MM.1S (cell line): ENCODE measurements around the gene CACNA2D1.

Experiments used
- DNase-seq: peaks from one replicate; pipeline ENCODE4 v3.0.0-alpha.2; 2015
- H2AFZ ChIP-seq: fragments of 300-600 bp; sonication (generic); 2 replicates; pipeline ENCODE4 v1.6.0; 2016; ENCODE audit warnings: antibody characterized with exemption, low read length
- H3F3A ChIP-seq: fragments of 300-600 bp; sonication (generic); 2 replicates; pipeline ENCODE4 v1.6.1; 2016; ENCODE audit warnings: mild to moderate bottlenecking, antibody characterized with exemption, low read length, moderate library complexity, mixed read lengths; ENCODE audit not compliant: insufficient read depth
- H3K27ac ChIP-seq: fragments of 300-600 bp; sonication (generic); 2 replicates; pipeline ENCODE4 v1.5.1; 2016; ENCODE audit warnings: mild to moderate bottlenecking, low read length
- H3K27me3 ChIP-seq: fragments of 300-600 bp; sonication (generic); replicated peaks from 2 replicates; pipeline ENCODE4 v1.6.0; 2016; ENCODE audit warnings: low read length; ENCODE audit not compliant: insufficient read depth
- H3K36me3 ChIP-seq: fragments of 300-600 bp; sonication (generic); replicated peaks from 2 replicates; pipeline ENCODE4 v1.6.1; 2016; ENCODE audit warnings: mild to moderate bottlenecking, low read length, mixed read lengths; ENCODE audit not compliant: insufficient read depth
- H3K4me1 ChIP-seq: fragments of 300-600 bp; sonication (generic); 2 replicates; pipeline ENCODE4 v1.6.1; 2016; ENCODE audit warnings: low read length, mixed read lengths
- H3K4me2 ChIP-seq: fragments of 300-600 bp; sonication (generic); 2 replicates; pipeline ENCODE4 v1.6.0; 2016; ENCODE audit warnings: low read depth, low read length
- H3K4me3 ChIP-seq: fragments of 300-600 bp; sonication (generic); 2 replicates; pipeline ENCODE4 v1.5.1; 2016; ENCODE audit warnings: low read length, mixed read lengths
- H3K79me2 ChIP-seq: fragments of 300-600 bp; sonication (generic); 2 replicates; pipeline ENCODE4 v1.6.1; 2016; ENCODE audit warnings: mixed run types, low read length, mixed read lengths
- H3K9ac ChIP-seq: fragments of 300-600 bp; sonication (generic); 2 replicates; pipeline ENCODE4 v1.6.1; 2016; ENCODE audit warnings: low read length, mixed read lengths
- H3K9me2 ChIP-seq: fragments of 300-600 bp; sonication (generic); replicated peaks from 2 replicates; pipeline ENCODE4 v1.6.1; 2016; ENCODE audit warnings: mild to moderate bottlenecking, low read length, mixed read lengths; ENCODE audit not compliant: insufficient read depth
- H3K9me3 ChIP-seq: fragments of 300-600 bp; sonication (generic); replicated peaks from 2 replicates; pipeline ENCODE4 v1.6.1; 2016; ENCODE audit warnings: mild to moderate bottlenecking, low read length, mixed read lengths; ENCODE audit not compliant: insufficient read depth
- H4K20me1 ChIP-seq: fragments of 300-600 bp; sonication (generic); 2 replicates; pipeline ENCODE4 v1.6.1; 2016; ENCODE audit warnings: mild to moderate bottlenecking, low read length, moderate library complexity, mixed read lengths; ENCODE audit not compliant: insufficient read depth
- CTCF ChIP-seq: fragments of 300-600 bp; sonication (generic); IDR thresholded peaks from 2 replicates; pipeline ENCODE4 v1.5.1; 2016; ENCODE audit warnings: antibody characterized with exemption, low read length, mixed read lengths
- EZH2 ChIP-seq: fragments of 300-600 bp; sonication (generic); optimal IDR thresholded peaks from 2 replicates; pipeline ENCODE3; 2017; ENCODE audit warnings: low read depth, mild to moderate bottlenecking, antibody characterized with exemption, low read length, mixed read lengths
- EZH2phosphoT487 ChIP-seq: fragments of 300-600 bp; sonication (generic); IDR thresholded peaks from 2 replicates; pipeline ENCODE4 v1.6.1; 2018; ENCODE audit warnings: antibody characterized with exemption, low read length

CACNA2D1 gene

GRCh38 chr7:82423446-82423845, 20.1 kb downstream of the CACNA2D1 start:
- Histone ChIP-seq H4K20me1 (no peaks in the 10 kb centered on the region), H3F3A (no peaks in the 10 kb centered on the region), H3K36me3 (no peaks in the 10 kb centered on the region), H3K4me2 (no peak overlapping the region), H3K4me1 (0 out of 2 replicates have a peak, but pooled peaks cover 2% of the 10 kb centered on the region), H3K79me2 (no peaks in the 10 kb centered on the region), H3K9me3 (no peaks in the 10 kb centered on the region), H3K4me3 (no peak overlapping the region), H2AFZ (no peak overlapping the region), H3K27me3 (no peaks in the 10 kb centered on the region), H3K9me2 (no peaks in the 10 kb centered on the region), H3K27ac (no peak overlapping the region), H3K9ac (no peak overlapping the region)
- no peak for TF ChIP-seq EZH2
- no peak for DNase-seq

- Histone ChIP-seq H2AFZ (no peak overlapping the region), H3K79me2 (no peaks in the 10 kb centered on the region), H3F3A (no peaks in the 10 kb centered on the region), H3K9ac (no peak overlapping the region), H4K20me1 (no peaks in the 10 kb centered on the region), H3K27me3 (no peaks in the 10 kb centered on the region), H3K36me3 (no peaks in the 10 kb centered on the region), H3K4me1 (no peaks in the 10 kb centered on the region), H3K4me2 (no peak overlapping the region), H3K9me3 (no peaks in the 10 kb centered on the region), H3K9me2 (no peaks in the 10 kb centered on the region), H3K27ac (no peak overlapping the region), H3K4me3 (no peak overlapping the region)
- TF ChIP-seq EZH2: no peak
- no peak for TF ChIP-seq CTCF
- TF ChIP-seq EZH2phosphoT487: no peak
- no peak for DNase-seq
Measured at GRCh38 chr7:82419200-82419599, 24.4 kb downstream of the CACNA2D1 start.

- Histone ChIP-seq H3K9me2 (no peaks in the 10 kb centered on the region), H3K9ac (no peak overlapping the region), H3K36me3 (no peaks in the 10 kb centered on the region), H3K4me3 (no peak overlapping the region), H4K20me1 (no peaks in the 10 kb centered on the region), H3K27ac (no peak overlapping the region), H3K27me3 (no peaks in the 10 kb centered on the region), H3K9me3 (no peaks in the 10 kb centered on the region), H3K4me2 (no peak overlapping the region), H2AFZ (no peak overlapping the region), H3F3A (no peaks in the 10 kb centered on the region), H3K79me2 (no peaks in the 10 kb centered on the region), H3K4me1 (no peaks in the 10 kb centered on the region)
- no peak for DNase-seq
- TF ChIP-seq EZH2 (no peak), CTCF (no peak), EZH2phosphoT487 (no peak)
Measured at GRCh38 chr7:82417898-82418297, 25.7 kb downstream of the CACNA2D1 start.

- Histone ChIP-seq H3K4me3 (no peak overlapping the region), H3K79me2 (no peaks in the 10 kb centered on the region), H2AFZ (no peak overlapping the region), H3K27me3 (no peaks in the 10 kb centered on the region), H3K9ac (no peak overlapping the region), H3K9me2 (no peaks in the 10 kb centered on the region), H3K27ac (no peak overlapping the region), H3K9me3 (no peaks in the 10 kb centered on the region), H3K36me3 (no peaks in the 10 kb centered on the region), H3K4me2 (no peak overlapping the region), H4K20me1 (no peaks in the 10 kb centered on the region), H3F3A (no peaks in the 10 kb centered on the region), H3K4me1 (no peaks in the 10 kb centered on the region)
- no peak for DNase-seq
- no peak for TF ChIP-seq EZH2phosphoT487
- TF ChIP-seq CTCF: no peak
- TF ChIP-seq EZH2: no peak
Measured at GRCh38 chr7:82416402-82416801, 27.2 kb downstream of the CACNA2D1 start.
